Subcutaneous adipose tissue (tissue), 4 donors: ENCODE measurements around the gene UVRAG. TPM values are rescaled to one million over a fixed set of nuclear protein-coding genes. Genes with fewer than 3 reads are reported as not detected.

Source experiments
- CTCF ChIP-seq: fragments of 450-650 bp; IDR thresholded peaks from one replicate; pipeline ENCODE4 v1.5.1; 2016; ENCODE audit warnings: low read depth, mild to moderate bottlenecking, control low read depth, antibody characterized with exemption, moderate library complexity
- total RNA-seq, 4 donors: library from RNA; depleted of rRNA; stranded (reverse); fragments of >200 nt; gene quantifications; one replicate each; pipeline ENCODE4 v1.1.0, GENCODE V29; 2016

The UVRAG gene
- total RNA-seq, 4 donors from 2014 or later, result 59.7 to 108 (median 93.7) TPM

GRCh38 chr11:76005756-76006155 lies 190.7 kb downstream of the UVRAG start:
- no peak for TF ChIP-seq CTCF

- TF ChIP-seq CTCF, result no peak
These were observed 192.2 kb downstream of the UVRAG start for GRCh38 chr11:76007166-76007565.

- TF ChIP-seq CTCF, result no peak
These were observed 193.5 kb downstream of the UVRAG start for GRCh38 chr11:76008474-76008873.

GRCh38 chr11:76010051-76010450 lies 195.0 kb downstream of the UVRAG start:
- no peak for TF ChIP-seq CTCF

- no peak for TF ChIP-seq CTCF
These were observed 198.5 kb downstream of the UVRAG start for GRCh38 chr11:76013526-76013925.

GRCh38 chr11:76023236-76024068 lies 208.4 kb downstream of the UVRAG start:
- TF ChIP-seq CTCF, result no peak

- TF ChIP-seq CTCF, result no peak
These were observed 210.1 kb downstream of the UVRAG start for GRCh38 chr11:76025068-76025467.
